HepG2 (cell line): ENCODE measurements around the gene NEDD4. TPM values are rescaled to one million over a fixed set of nuclear protein-coding genes. Genes with fewer than 3 reads are reported as not detected.
"Not testable (repeated sequence)": the region's sequence is repeated elsewhere in the genome, so short reads cannot be mapped to it uniquely, and the experiment has no call there.

Source experiments
- CEBPB ChIP-seq: IDR thresholded peaks from 2 replicates; pipeline ENCODE4 v1.6.1; 2011; ENCODE audit warnings: low read depth, low read length, improper control_type of control experiment, borderline replicate concordance
- HDAC1 ChIP-seq: sonication (generic); formaldehyde crosslinking; IDR thresholded peaks from 2 replicates; pipeline ENCODE4 v1.5.1; 2020; ENCODE audit warnings: mild to moderate bottlenecking, missing genetic modification reagents
- HNF4G ChIP-seq, 2 experiments: sonication (generic) in 1 of 2; formaldehyde crosslinking in 1 of 2; IDR thresholded peaks; 2 replicates each; pipeline versions ENCODE4 v1.4.0 to v1.6.1; 2011 to 2020; ENCODE audit warnings: borderline replicate concordance in 2 of 2, low read depth in 2 of 2, mild to moderate bottlenecking in 2 of 2, low read length in 1 of 2, missing genetic modification reagents in 1 of 2, moderate library complexity in 1 of 2
- JUND ChIP-seq: sonication (generic); formaldehyde crosslinking; IDR thresholded peaks from 2 replicates; pipeline ENCODE4 v1.8.0; 2022; ENCODE audit warnings: mild to moderate bottlenecking, missing genetic modification reagents
- KLF16 ChIP-seq, 2 experiments: sonication (generic) in 1 of 2; formaldehyde crosslinking in 1 of 2; IDR thresholded peaks; 2 replicates each; pipeline versions ENCODE4 v1.6.1 to v1.8.0; 2016 to 2023; ENCODE audit warnings: missing genetic modification reagents in 2 of 2, missing compliant biosample characterization in 1 of 2
- NR2C2 ChIP-seq: sonication (generic); formaldehyde crosslinking; IDR thresholded peaks from 2 replicates; pipeline ENCODE4 v1.4.0; 2020; ENCODE audit warnings: missing genetic modification reagents, mild to moderate bottlenecking, moderate library complexity, borderline replicate concordance
- NR2F2 ChIP-seq: IDR thresholded peaks from 2 replicates; pipeline ENCODE4 v1.6.1; 2012; ENCODE audit warnings: low read depth, inconsistent platforms, borderline replicate concordance
- RCOR2 ChIP-seq: IDR thresholded peaks from 2 replicates; pipeline ENCODE4 v1.6.1; 2016; ENCODE audit warnings: missing biosample characterization, missing genetic modification reagents
- RXRB ChIP-seq: IDR thresholded peaks from 2 replicates; pipeline ENCODE4 v1.6.1; 2016; ENCODE audit warnings: borderline replicate concordance, missing genetic modification reagents, missing compliant biosample characterization
- SOX13 ChIP-seq, 3 experiments: fragments of 450-650 bp in 1 of 3; sonication (generic) in 1 of 3; formaldehyde crosslinking in 1 of 3; IDR thresholded peaks in 2 of 3; conservative IDR thresholded peaks in 1 of 3; 2 replicates each; pipeline versions ENCODE4 v1.5.0 to v1.6.1; 2016 to 2020; ENCODE audit warnings: antibody characterized with exemption in 1 of 3, mild to moderate bottlenecking in 1 of 3, missing compliant biosample characterization in 1 of 3, missing genetic modification reagents in 1 of 3, moderate library complexity in 1 of 3
- ZNF124 ChIP-seq: sonication (generic); formaldehyde crosslinking; IDR thresholded peaks from 2 replicates; pipeline ENCODE4 v1.4.0; 2020; ENCODE audit warnings: missing genetic modification reagents
- ZNF317 ChIP-seq: sonication (generic); formaldehyde crosslinking; IDR thresholded peaks from 2 replicates; pipeline ENCODE4 v1.5.0; 2020; ENCODE audit warnings: mild to moderate bottlenecking, missing genetic modification reagents
- ZSCAN31 ChIP-seq: sonication (generic); formaldehyde crosslinking; IDR thresholded peaks from 2 replicates; pipeline ENCODE4 v1.5.0; 2020; ENCODE audit warnings: low read depth, mild to moderate bottlenecking, missing genetic modification reagents
- polyA plus RNA-seq, 8 experiments: library from polyadenylated mRNA; depleted of rRNA in 3 of 8; stranded (reverse) in 7 of 8; unstranded in 1 of 8; fragments of >200 nt; fragmentation: Illumina TruSeq in 4 of 8; extraction: Trizol in 4 of 8; gene quantifications; 2 replicates each; pipeline versions ENCODE4 v1.2.1 to v1.2.3, GENCODE V29; 2011 to 2016; ENCODE audit warnings: low read depth in 4 of 8, missing spikeins in 1 of 8, mixed read lengths in 1 of 8; ENCODE audit not compliant: insufficient read depth in 1 of 8
- total RNA-seq, 5 experiments: library from RNA; depleted of rRNA; stranded (reverse); fragments of >200 nt; fragmentation: Illumina TruSeq; extraction: Trizol; gene quantifications; 2 replicates each; pipeline ENCODE4 v1.2.3, GENCODE V29; 2016; ENCODE audit warnings: low read depth in 1 of 5
- TF ChIP-seq, protein P1 (sequence below): sonication (generic); formaldehyde crosslinking; IDR thresholded peaks from 2 replicates; pipeline ENCODE4 v1.4.0; 2020; ENCODE audit warnings: mild to moderate bottlenecking, missing genetic modification reagents, borderline replicate concordance
- TF ChIP-seq, protein P2 (sequence below): IDR thresholded peaks from 2 replicates; pipeline ENCODE4 v1.6.1; 2016
- TF ChIP-seq, protein P3 (sequence below): sonication (generic); formaldehyde crosslinking; IDR thresholded peaks from 2 replicates; pipeline ENCODE4 v1.8.0; 2022; ENCODE audit warnings: mild to moderate bottlenecking, missing genetic modification reagents, borderline replicate concordance

Gene NEDD4
- total and polyA plus RNA-seq, 2 of the 13 experiments (the other 11 are each of a cell fraction or from before 2014, with no cell fraction given), result 10.4 to 13.0 TPM

DNA sequence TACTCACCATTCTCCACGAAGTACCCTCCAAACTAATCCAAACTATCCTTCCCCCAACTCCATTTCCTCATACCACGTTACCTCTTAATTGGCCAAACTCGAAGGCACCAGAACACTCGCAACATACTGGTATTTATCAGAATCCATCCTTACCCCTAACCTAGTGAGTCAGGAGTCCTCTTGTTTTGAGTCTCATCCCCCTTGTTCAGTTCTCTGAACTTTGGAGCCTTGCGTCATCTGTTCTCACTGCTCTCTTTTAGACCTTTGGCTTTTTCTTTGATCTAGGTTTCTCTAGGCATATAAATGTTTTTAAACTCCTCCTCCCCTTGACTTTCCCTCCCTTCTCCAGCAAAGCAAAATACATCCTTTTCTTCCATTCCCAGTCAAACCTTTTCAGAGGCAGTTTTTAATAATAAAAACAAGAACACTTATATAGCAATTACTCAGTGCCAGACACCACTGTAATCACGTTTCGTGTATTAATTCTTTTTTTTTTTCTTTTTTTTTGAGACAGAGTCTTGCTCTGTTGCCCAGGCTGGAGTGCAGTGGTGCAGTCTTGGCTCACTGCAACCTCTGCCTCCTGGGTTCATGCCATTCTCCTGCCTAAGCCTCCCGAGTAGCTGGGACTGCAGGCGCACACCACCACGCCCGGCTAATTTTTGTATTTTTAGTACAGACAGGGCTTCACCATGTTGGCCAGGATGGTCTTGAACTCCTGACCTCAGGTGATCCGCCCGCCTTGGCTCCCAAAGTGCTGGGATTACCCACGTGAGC is 40.7 kb downstream of the NEDD4 start (continued):
- TF ChIP-seq, protein P1, sequence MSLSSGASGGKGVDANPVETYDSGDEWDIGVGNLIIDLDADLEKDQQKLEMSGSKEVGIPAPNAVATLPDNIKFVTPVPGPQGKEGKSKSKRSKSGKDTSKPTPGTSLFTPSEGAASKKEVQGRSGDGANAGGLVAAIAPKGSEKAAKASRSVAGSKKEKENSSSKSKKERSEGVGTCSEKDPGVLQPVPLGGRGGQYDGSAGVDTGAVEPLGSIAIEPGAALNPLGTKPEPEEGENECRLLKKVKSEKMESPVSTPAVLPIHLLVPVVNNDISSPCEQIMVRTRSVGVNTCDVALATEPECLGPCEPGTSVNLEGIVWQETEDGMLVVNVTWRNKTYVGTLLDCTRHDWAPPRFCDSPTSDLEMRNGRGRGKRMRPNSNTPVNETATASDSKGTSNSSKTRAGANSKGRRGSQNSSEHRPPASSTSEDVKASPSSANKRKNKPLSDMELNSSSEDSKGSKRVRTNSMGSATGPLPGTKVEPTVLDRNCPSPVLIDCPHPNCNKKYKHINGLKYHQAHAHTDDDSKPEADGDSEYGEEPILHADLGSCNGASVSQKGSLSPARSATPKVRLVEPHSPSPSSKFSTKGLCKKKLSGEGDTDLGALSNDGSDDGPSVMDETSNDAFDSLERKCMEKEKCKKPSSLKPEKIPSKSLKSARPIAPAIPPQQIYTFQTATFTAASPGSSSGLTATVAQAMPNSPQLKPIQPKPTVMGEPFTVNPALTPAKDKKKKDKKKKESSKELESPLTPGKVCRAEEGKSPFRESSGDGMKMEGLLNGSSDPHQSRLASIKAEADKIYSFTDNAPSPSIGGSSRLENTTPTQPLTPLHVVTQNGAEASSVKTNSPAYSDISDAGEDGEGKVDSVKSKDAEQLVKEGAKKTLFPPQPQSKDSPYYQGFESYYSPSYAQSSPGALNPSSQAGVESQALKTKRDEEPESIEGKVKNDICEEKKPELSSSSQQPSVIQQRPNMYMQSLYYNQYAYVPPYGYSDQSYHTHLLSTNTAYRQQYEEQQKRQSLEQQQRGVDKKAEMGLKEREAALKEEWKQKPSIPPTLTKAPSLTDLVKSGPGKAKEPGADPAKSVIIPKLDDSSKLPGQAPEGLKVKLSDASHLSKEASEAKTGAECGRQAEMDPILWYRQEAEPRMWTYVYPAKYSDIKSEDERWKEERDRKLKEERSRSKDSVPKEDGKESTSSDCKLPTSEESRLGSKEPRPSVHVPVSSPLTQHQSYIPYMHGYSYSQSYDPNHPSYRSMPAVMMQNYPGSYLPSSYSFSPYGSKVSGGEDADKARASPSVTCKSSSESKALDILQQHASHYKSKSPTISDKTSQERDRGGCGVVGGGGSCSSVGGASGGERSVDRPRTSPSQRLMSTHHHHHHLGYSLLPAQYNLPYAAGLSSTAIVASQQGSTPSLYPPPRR (CRISPR knock-in tag), result peak; percentile 73; the same call in 1 of the 2 replicates
- TF ChIP-seq HDAC1 (peak; percentile 65; the same call in 1 of the 2 replicates), SOX13 (CRISPR knock-in tag; conservative IDR thresholded peaks at IDR 0.05 in 1 of 2, IDR thresholded peaks at IDR 0.05 in 1 of 2) (peak in 1 of 2 experiments; percentile 84; a peak in 2 of 4 replicates), NR2F2 (peak; percentile 70), ZNF317 (CRISPR knock-in tag) (peak; percentile 82), NR2C2 (CRISPR knock-in tag) (peak; percentile 63), CEBPB (peak; percentile 92), ZNF124 (0 out of 2 replicates have a peak, but pooled peaks have one; percentile 39), HNF4G (IDR thresholded peaks at IDR 0.05; ENCODE audit: borderline replicate concordance, low read depth, low read length) (peak; percentile 97), HNF4G (CRISPR knock-in tag; IDR thresholded peaks at IDR 0.05; ENCODE audit: borderline replicate concordance, low read depth) (peak; percentile 93; the same call in 1 of the 2 replicates), RXRB (peak; percentile 90), ZSCAN31 (CRISPR knock-in tag) (0 out of 2 replicates have a peak, but pooled peaks have one; percentile 43), KLF16 (CRISPR knock-in tag; IDR thresholded peaks at IDR 0.05) (0 out of 4 replicates have a peak, but pooled peaks of 1 of the 2 experiments have one; percentile 43), JUND (peak; percentile 55; the same call in 1 of the 2 replicates), RCOR2 (CRISPR knock-in tag) (peak; percentile 82)
- not testable (repeated sequence) for TF ChIP-seq SOX13 (IDR thresholded peaks at IDR 0.05)
- TF ChIP-seq, protein P2, sequence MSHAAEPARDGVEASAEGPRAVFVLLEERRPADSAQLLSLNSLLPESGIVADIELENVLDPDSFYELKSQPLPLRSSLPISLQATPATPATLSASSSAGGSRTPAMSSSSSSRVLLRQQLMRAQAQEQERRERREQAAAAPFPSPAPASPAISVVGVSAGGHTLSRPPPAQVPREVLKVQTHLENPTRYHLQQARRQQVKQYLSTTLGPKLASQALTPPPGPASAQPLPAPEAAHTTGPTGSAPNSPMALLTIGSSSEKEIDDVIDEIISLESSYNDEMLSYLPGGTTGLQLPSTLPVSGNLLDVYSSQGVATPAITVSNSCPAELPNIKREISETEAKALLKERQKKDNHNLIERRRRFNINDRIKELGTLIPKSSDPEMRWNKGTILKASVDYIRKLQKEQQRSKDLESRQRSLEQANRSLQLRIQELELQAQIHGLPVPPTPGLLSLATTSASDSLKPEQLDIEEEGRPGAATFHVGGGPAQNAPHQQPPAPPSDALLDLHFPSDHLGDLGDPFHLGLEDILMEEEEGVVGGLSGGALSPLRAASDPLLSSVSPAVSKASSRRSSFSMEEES (CRISPR knock-in tag), result peak; percentile 76; the same call in 1 of the 2 replicates
- TF ChIP-seq, protein P3, sequence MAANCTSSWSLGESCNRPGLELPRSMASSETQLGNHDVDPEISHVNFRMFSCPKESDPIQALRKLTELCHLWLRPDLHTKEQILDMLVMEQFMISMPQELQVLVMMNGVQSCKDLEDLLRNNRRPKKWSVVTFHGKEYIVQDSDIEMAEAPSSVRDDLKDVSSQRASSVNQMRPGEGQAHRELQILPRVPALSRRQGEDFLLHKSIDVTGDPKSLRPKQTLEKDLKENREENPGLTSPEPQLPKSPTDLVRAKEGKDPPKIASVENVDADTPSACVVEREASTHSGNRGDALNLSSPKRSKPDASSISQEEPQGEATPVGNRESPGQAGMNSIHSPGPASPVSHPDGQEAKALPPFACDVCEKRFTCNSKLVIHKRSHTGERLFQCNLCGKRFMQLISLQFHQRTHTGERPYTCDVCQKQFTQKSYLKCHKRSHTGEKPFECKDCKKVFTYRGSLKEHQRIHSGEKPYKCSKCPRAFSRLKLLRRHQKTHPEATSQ (CRISPR knock-in tag), result peak; percentile 74; the same call in 1 of the 2 replicates
